ENCODE data around the gene IL31.

- TF ChIP-seq CTCF (IDR thresholded peaks at IDR 0.05): no peak
- no peak for TF ChIP-seq POLR2A (IDR thresholded peaks at IDR 0.05)
Measured at GRCh38 chr12:122139266-122139665, 34.8 kb downstream of the IL31 start.

All from testis (tissue), 2 donors.